Keratinocyte (primary cell): ENCODE measurements around the gene ACAP2. TPM values are rescaled to one million over a fixed set of nuclear protein-coding genes. Genes with fewer than 3 reads are reported as not detected.

Source experiments
- DNase-seq: peaks from one replicate; pipeline ENCODE4 v3.0.0-alpha.2; 2011; ENCODE audit warnings: low read depth, missing footprints, low spot score
- FAIRE-seq: peaks from 2 replicates; lab custom pipeline; 2011; peaks lifted over from hg19 to GRCh38; lab: Jason Lieb, UNC
- H2AFZ ChIP-seq: 2 replicates; pipeline ENCODE4 v1.6.0; 2012; ENCODE audit warnings: low read length, control low read depth, inconsistent platforms; ENCODE audit not compliant: control insufficient read depth
- H3K27ac ChIP-seq: 2 replicates; pipeline ENCODE4 v1.5.1; 2011; ENCODE audit warnings: low read length; ENCODE audit not compliant: control insufficient read depth, insufficient read depth
- H3K27me3 ChIP-seq: 3 replicates; pipeline ENCODE4 v1.6.0; 2011; ENCODE audit warnings: low read length; ENCODE audit not compliant: control insufficient read depth, insufficient read depth; ENCODE audit errors: extremely low read depth
- H3K36me3 ChIP-seq, 2 experiments: 2 replicates in 1 of 2; 3 replicates in 1 of 2; pipeline ENCODE4 v1.5.1; 2011; ENCODE audit warnings: low read length in 2 of 2, mild to moderate bottlenecking in 1 of 2; ENCODE audit not compliant: control insufficient read depth in 2 of 2, insufficient read depth in 2 of 2; ENCODE audit errors: extremely low read depth in 1 of 2
- H3K4me1 ChIP-seq: 3 replicates; pipeline ENCODE4 v1.5.1; 2011; ENCODE audit warnings: low read length; ENCODE audit not compliant: control insufficient read depth, insufficient read depth; ENCODE audit errors: extremely low read depth
- H3K4me2 ChIP-seq: 3 replicates; pipeline ENCODE4 v1.6.0; 2011; ENCODE audit warnings: low read depth, low read length; ENCODE audit not compliant: control insufficient read depth, insufficient read depth; ENCODE audit errors: extremely low read depth
- H3K4me3 ChIP-seq, 3 experiments: fragments of 200-600 bp in 1 of 3; sonication (generic) in 1 of 3; 2 replicates in 2 of 3; 3 replicates in 1 of 3; pipeline ENCODE4 v1.5.1; 2011 to 2016; ENCODE audit warnings: low read length in 3 of 3, mild to moderate bottlenecking in 3 of 3, control low read depth in 2 of 3, inconsistent platforms in 1 of 3, low read depth in 1 of 3, mixed read lengths in 1 of 3, mixed run types in 1 of 3, moderate library complexity in 1 of 3; ENCODE audit not compliant: control insufficient read depth in 2 of 3, insufficient read depth in 2 of 3; ENCODE audit errors: extremely low read depth in 1 of 3
- H3K79me2 ChIP-seq: 2 replicates; pipeline ENCODE4 v1.6.0; 2012; ENCODE audit warnings: low read length; ENCODE audit not compliant: control insufficient read depth, insufficient read depth
- H3K9ac ChIP-seq: 3 replicates; pipeline ENCODE4 v1.6.0; 2011; ENCODE audit warnings: low read length; ENCODE audit not compliant: control insufficient read depth, insufficient read depth; ENCODE audit errors: extremely low read depth
- H3K9me1 ChIP-seq: 3 replicates; pipeline ENCODE4 v1.6.0; 2011; ENCODE audit warnings: low read length; ENCODE audit not compliant: control insufficient read depth, insufficient read depth; ENCODE audit errors: extremely low read depth
- H3K9me3 ChIP-seq: 2 replicates; pipeline ENCODE4 v1.5.1; 2012; ENCODE audit warnings: low read depth, low read length; ENCODE audit not compliant: control insufficient read depth
- H4K20me1 ChIP-seq: 3 replicates; pipeline ENCODE4 v1.6.0; 2011; ENCODE audit warnings: low read length; ENCODE audit not compliant: control insufficient read depth, insufficient read depth; ENCODE audit errors: extremely low read depth
- CTCF ChIP-seq, 3 experiments: IDR thresholded peaks in 1 of 3; conservative IDR thresholded peaks in 1 of 3; optimal IDR thresholded peaks in 1 of 3; 2 replicates in 2 of 3; 3 replicates in 1 of 3; pipeline versions ENCODE3 to v1.5.1; 2011; ENCODE audit warnings: low read length in 3 of 3, mild to moderate bottlenecking in 3 of 3, moderate library complexity in 2 of 3, control low read depth in 1 of 3, inconsistent platforms in 1 of 3; ENCODE audit not compliant: insufficient read depth in 2 of 3; ENCODE audit errors: extremely low read depth in 1 of 3
- EZH2 ChIP-seq: IDR thresholded peaks from one replicate; pipeline ENCODE4 v1.6.1; 2012; ENCODE audit warnings: inconsistent platforms, mild to moderate bottlenecking, low read length, moderate library complexity
- dilution Hi-C: fragments of 300-500 bp; cut with MboI; formaldehyde crosslinking; loops from one replicate; pipeline ENCODE4 v1.7.0; 2020; ENCODE audit warnings: low sequenced_read_pairs; ENCODE audit not compliant: extremely low pct_ligation_motif_present
- polyA plus RNA-seq, 5 experiments: library from polyadenylated mRNA; depleted of rRNA in 3 of 5; stranded (reverse) in 3 of 5; stranded (forward) in 1 of 5; unstranded in 1 of 5; fragments of >200 nt; gene quantifications; 1 replicate in 1 of 5; 2 replicates in 3 of 5; 3 replicates in 1 of 5; pipeline versions ENCODE4 v1.2.1 to v1.2.3, GENCODE V29; 2011 to 2012; ENCODE audit warnings: missing spikeins in 2 of 5, low read depth in 1 of 5, low replicate concordance in 1 of 5

Gene ACAP2
- polyA plus RNA-seq, 1 donor (not counting 4 experiments of a cell fraction or from before 2014, with no cell fraction given), result 23.5 TPM

GRCh38 chr3:195440379-195440778, 2.4 kb downstream of the ACAP2 start:
- no peak overlapping the region for H3K9ac ChIP-seq
- FAIRE-seq (no peak), DNase-seq (no peak)
- no peak overlapping the region for H3K27ac ChIP-seq
- dilution Hi-C loops, result no loop called here
- H3K4me1 ChIP-seq, result peaks cover 27% of the 10 kb centered on the region
- H3K4me3 ChIP-seq, result no peak overlapping the region
- no peak for TF ChIP-seq EZH2
- TF ChIP-seq CTCF (optimal IDR thresholded peaks at IDR 0.05 in 1 of 3, IDR thresholded peaks at IDR 0.05 in 1 of 3, conservative IDR thresholded peaks at IDR 0.05 in 1 of 3; ENCODE audit: extremely low read depth in 1 of 3, insufficient read depth in 2 of 3, low read length in 3 of 3), result no peak
- H4K20me1 ChIP-seq, result peaks cover 4% of the 10 kb centered on the region
- no peaks in the 10 kb centered on the region for H3K9me3 ChIP-seq
- H3K79me2 ChIP-seq, result peaks cover 65% of the 10 kb centered on the region
- H3K36me3 ChIP-seq, result no peaks in the 10 kb centered on the region
- no peaks in the 10 kb centered on the region for H3K27me3 ChIP-seq
- H2AFZ ChIP-seq, result no peak overlapping the region
- H3K4me2 ChIP-seq, result peak overlapping the region; percentile 92
- H3K9me1 ChIP-seq, result no peaks in the 10 kb centered on the region

GRCh38 chr3:195438371-195438770, 4.4 kb downstream of the ACAP2 start:
- no peak overlapping the region for H2AFZ ChIP-seq
- no peak overlapping the region for H3K9ac ChIP-seq

More at GRCh38 chr3:195438371-195438770, 4.4 kb downstream of the ACAP2 start:
- no peak for TF ChIP-seq CTCF (optimal IDR thresholded peaks at IDR 0.05 in 1 of 3, IDR thresholded peaks at IDR 0.05 in 1 of 3, conservative IDR thresholded peaks at IDR 0.05 in 1 of 3; ENCODE audit: extremely low read depth in 1 of 3, insufficient read depth in 2 of 3, low read length in 3 of 3)
- no peak for TF ChIP-seq EZH2
- Histone ChIP-seq H3K9me1 (no peaks in the 10 kb centered on the region), H3K79me2 (peaks cover 74% of the 10 kb centered on the region), H3K9me3 (no peaks in the 10 kb centered on the region), H3K27me3 (no peaks in the 10 kb centered on the region), H3K4me3 (no peak overlapping the region), H4K20me1 (peaks cover 4% of the 10 kb centered on the region), H3K36me3 (no peaks in the 10 kb centered on the region), H3K4me1 (peaks cover 22% of the 10 kb centered on the region), H3K4me2 (no peak overlapping the region), H3K27ac (no peak overlapping the region)
- FAIRE-seq (peak; percentile 9), DNase-seq (peak; percentile 36)
- dilution Hi-C loops, result no loop called here
